GM12878 (cell line): ENCODE data around the gene AGAP1.

Source experiments
- BRCA1 ChIP-seq: IDR thresholded peaks from 2 replicates; pipeline ENCODE4 v1.6.1; 2011; ENCODE audit warnings: low read depth, low read length, improper control_type of control experiment
- CEBPB ChIP-seq, 2 experiments: fragments of 150-350 bp in 1 of 2; IDR thresholded peaks; 2 replicates each; pipeline ENCODE4 v1.6.1; 2012 to 2014; ENCODE audit warnings: low read depth in 2 of 2, low read length in 2 of 2, borderline replicate concordance in 1 of 2, inconsistent platforms in 1 of 2
- CTCF ChIP-seq, 3 experiments: IDR thresholded peaks in 2 of 3; conservative IDR thresholded peaks in 1 of 3; 2 replicates each; pipeline ENCODE4 v1.5.1; 2011; ENCODE audit warnings: low read depth in 3 of 3, low read length in 3 of 3, mild to moderate bottlenecking in 3 of 3, control low read depth in 2 of 3, moderate library complexity in 2 of 3, inconsistent platforms in 1 of 3, mixed read lengths in 1 of 3; ENCODE audit not compliant: control insufficient read depth in 2 of 3, insufficient read depth in 1 of 3; ENCODE audit errors: extremely low read depth in 1 of 3
- EGR1 ChIP-seq, 2 experiments: IDR thresholded peaks; 1 replicate in 1 of 2; 2 replicates in 1 of 2; pipeline ENCODE4 v1.6.1; 2011 to 2012; ENCODE audit warnings: low read depth in 2 of 2, low read length in 2 of 2, borderline replicate concordance in 1 of 2, mild to moderate bottlenecking in 1 of 2, moderate library complexity in 1 of 2
- EP300 ChIP-seq, 2 experiments: fragments of 150-350 bp in 1 of 2; IDR thresholded peaks; 2 replicates each; pipeline ENCODE4 v1.6.1; 2011 to 2012; ENCODE audit warnings: low read depth in 2 of 2, low read length in 2 of 2, borderline replicate concordance in 1 of 2, improper control_type of control experiment in 1 of 2, inconsistent platforms in 1 of 2; ENCODE audit not compliant: control insufficient read depth in 1 of 2
- HCFC1 ChIP-seq: fragments of 150-350 bp; IDR thresholded peaks from 2 replicates; pipeline ENCODE4 v1.6.1; 2014; ENCODE audit warnings: low read length
- POLR2A ChIP-seq: IDR thresholded peaks from 2 replicates; pipeline ENCODE4 v1.6.1; 2011; ENCODE audit warnings: low read depth, mild to moderate bottlenecking, low read length
- SUPT20H ChIP-seq: IDR thresholded peaks from 2 replicates; pipeline ENCODE4 v1.6.1; 2011; ENCODE audit warnings: low read depth, mild to moderate bottlenecking, low read length, moderate library complexity, borderline replicate concordance; ENCODE audit not compliant: control insufficient read depth
- ZNF207 ChIP-seq: fragments of 450-650 bp; IDR thresholded peaks from 2 replicates; pipeline ENCODE4 v1.6.1; 2014; ENCODE audit warnings: antibody characterized with exemption, mild to moderate bottlenecking, borderline replicate concordance

- TF ChIP-seq CTCF (IDR thresholded peaks at IDR 0.05 in 2 of 3, conservative IDR thresholded peaks at IDR 0.05 in 1 of 3; ENCODE audit: control insufficient read depth in 2 of 3, extremely low read depth in 1 of 3, insufficient read depth in 1 of 3, low read depth in 3 of 3, low read length in 3 of 3) (no peak), EP300 (IDR thresholded peaks at IDR 0.05; ENCODE audit: borderline replicate concordance in 1 of 2, control insufficient read depth in 1 of 2, low read depth in 2 of 2, low read length in 2 of 2) (no peak), SUPT20H (no peak), HCFC1 (no peak), BRCA1 (no peak), CEBPB (IDR thresholded peaks at IDR 0.05; ENCODE audit: borderline replicate concordance in 1 of 2, low read depth in 2 of 2, low read length in 2 of 2) (no peak), ZNF207 (no peak), EGR1 (IDR thresholded peaks at IDR 0.05; ENCODE audit: borderline replicate concordance in 1 of 2, low read depth in 2 of 2, low read length in 2 of 2) (no peak), POLR2A (no peak)
Measured at GRCh38 chr2:235688511-235689426, 194.9 kb downstream of the AGAP1 start.
